GM12873 (cell line): ENCODE results near the gene TMEM134.

Experiments
- CTCF ChIP-seq: IDR thresholded peaks from 2 replicates; pipeline ENCODE4 v1.5.1; 2012; ENCODE audit warnings: low read depth, mild to moderate bottlenecking, moderate library complexity, low read length, control low read depth; ENCODE audit not compliant: insufficient read depth; ENCODE audit errors: missing control alignments

The TMEM134 gene

GRCh38 chr11:67423466-67423865 lies 45.6 kb downstream of the TMEM134 start:
- no peak for TF ChIP-seq CTCF

- TF ChIP-seq CTCF, result no peak
These were observed 46.2 kb downstream of the TMEM134 start for GRCh38 chr11:67422891-67423290.

- TF ChIP-seq CTCF, result no peak
These were observed 47.5 kb downstream of the TMEM134 start for GRCh38 chr11:67421430-67422031.

- no peak for TF ChIP-seq CTCF
These were observed 48.2 kb downstream of the TMEM134 start for GRCh38 chr11:67420646-67421429.

- no peak for TF ChIP-seq CTCF
These were observed 48.9 kb downstream of the TMEM134 start for GRCh38 chr11:67420147-67420645.

GRCh38 chr11:67419325-67420049 lies 49.6 kb downstream of the TMEM134 start:
- no peak for TF ChIP-seq CTCF
